Lower lobe of right lung (tissue), 2 donors: ENCODE measurements around the gene LDB3. TPM values are rescaled to one million over a fixed set of nuclear protein-coding genes. Genes with fewer than 3 reads are reported as not detected.

Source experiments
- ATAC-seq, 2 donors: fragments of 200-7000 bp; cut with Tn5 transposase; one replicate each; pipeline ENCODE4 v1.9.1; 2020 to 2022; ENCODE audit warnings: mild to moderate bottlenecking in 2 of 2, moderate library complexity in 2 of 2
- DNase-seq: peaks from one replicate; pipeline ENCODE4 v3.0.0-alpha.2; 2020
- H3K27ac ChIP-seq: fragments of 200-600 bp; one replicate; pipeline ENCODE4 v1.8.0; 2022
- H3K27me3 ChIP-seq: fragments of 200-600 bp; one replicate; pipeline ENCODE4 v1.8.0; 2022; ENCODE audit warnings: low read depth
- H3K36me3 ChIP-seq: fragments of 200-600 bp; one replicate; pipeline ENCODE4 v1.8.0; 2022; ENCODE audit warnings: mild to moderate bottlenecking
- H3K4me1 ChIP-seq: fragments of 200-600 bp; one replicate; pipeline ENCODE4 v1.8.0; 2022
- H3K4me3 ChIP-seq: fragments of 200-600 bp; one replicate; pipeline ENCODE4 v1.8.0; 2022; ENCODE audit warnings: mild to moderate bottlenecking
- H3K9me3 ChIP-seq: fragments of 200-600 bp; one replicate; pipeline ENCODE4 v1.8.0; 2022
- CTCF ChIP-seq: fragments of 200-600 bp; IDR thresholded peaks from one replicate; pipeline ENCODE4 v1.8.0; 2022; ENCODE audit warnings: antibody characterized with exemption, mild to moderate bottlenecking
- intact Hi-C: fragments of 100-400 bp; cut with DNase I; formaldehyde crosslinking; loops from one replicate; pipeline ENCODE4 v1.11.0; 2022
- total RNA-seq: library from RNA; stranded (reverse); fragmentation: NEBNext Ultra II Directional; extraction: Animal tissue kit (Norgen Biotek cat#: 25700); gene quantifications from one replicate; pipeline ENCODE4 v1.2.1, GENCODE V29; 2021
- donor health status: DM: no; HTN: yes; CAD: no; lungs with severe emphysema.

Gene LDB3
- total RNA-seq, 1 donor from 2014 or later, result 2.2 TPM

GRCh38 chr10:86655173-86655540, 13.2 kb upstream of the LDB3 start:
- DNase-seq (peak; percentile 14), ATAC-seq (no peak)
- Histone ChIP-seq H3K4me3 (no peak overlapping the region), H3K27me3 (no peaks in the 10 kb centered on the region), H3K27ac (no peak overlapping the region), H3K9me3 (no peaks in the 10 kb centered on the region), H3K4me1 (no peaks in the 10 kb centered on the region), H3K36me3 (no peaks in the 10 kb centered on the region)
- intact Hi-C loops, result no loop called here
- no peak for TF ChIP-seq CTCF

GRCh38 chr10:86655596-86655995, 12.7 kb upstream of the LDB3 start:
- Histone ChIP-seq H3K4me3 (no peak overlapping the region), H3K27me3 (no peaks in the 10 kb centered on the region), H3K4me1 (no peaks in the 10 kb centered on the region), H3K27ac (no peak overlapping the region), H3K9me3 (no peaks in the 10 kb centered on the region), H3K36me3 (no peaks in the 10 kb centered on the region)
- no peak for TF ChIP-seq CTCF
- intact Hi-C loops, result no loop called here
- ATAC-seq (no peak), DNase-seq (peak; percentile 20)

GRCh38 chr10:86657011-86657395, 11.3 kb upstream of the LDB3 start:
- Histone ChIP-seq H3K27me3 (no peaks in the 10 kb centered on the region), H3K27ac (no peak overlapping the region), H3K4me3 (no peak overlapping the region), H3K9me3 (no peaks in the 10 kb centered on the region), H3K36me3 (no peaks in the 10 kb centered on the region), H3K4me1 (no peaks in the 10 kb centered on the region)
- ATAC-seq, result no peak
- no peak for TF ChIP-seq CTCF
- intact Hi-C loops, result no loop called here
- DNase-seq, result no peak

- Histone ChIP-seq H3K4me3 (no peak overlapping the region), H3K9me3 (no peaks in the 10 kb centered on the region), H3K27ac (no peak overlapping the region), H3K27me3 (no peaks in the 10 kb centered on the region), H3K4me1 (no peaks in the 10 kb centered on the region), H3K36me3 (no peaks in the 10 kb centered on the region)
- ATAC-seq, result no peak
- TF ChIP-seq CTCF, result no peak
- intact Hi-C loops, result no loop called here
- DNase-seq, result peak; percentile 35
Observed at GRCh38 chr10:86657396-86658011, 10.8 kb upstream of the LDB3 start.

- intact Hi-C loops, result no loop called here
- Histone ChIP-seq H3K4me1 (no peaks in the 10 kb centered on the region), H3K27me3 (no peaks in the 10 kb centered on the region), H3K27ac (no peak overlapping the region), H3K36me3 (no peaks in the 10 kb centered on the region), H3K4me3 (no peak overlapping the region), H3K9me3 (no peaks in the 10 kb centered on the region)
- peak; percentile 39 for DNase-seq
- no peak for TF ChIP-seq CTCF
- ATAC-seq, result no peak
Observed at GRCh38 chr10:86658261-86658741, 10.0 kb upstream of the LDB3 start.
